GM21619 (cell line): ENCODE data around the gene IFITM1.
"Not testable (repeated sequence)": the region's sequence is repeated elsewhere in the genome, so short reads cannot be mapped to it uniquely, and the experiment has no call there.

ENCODE experiments used
- ATAC-seq: cut with Tn5 transposase; IDR thresholded peaks from one replicate; pipeline ENCODE4 v1.9.1; 2021; ENCODE audit not compliant: unreplicated experiment

IFITM1 gene

DNA sequence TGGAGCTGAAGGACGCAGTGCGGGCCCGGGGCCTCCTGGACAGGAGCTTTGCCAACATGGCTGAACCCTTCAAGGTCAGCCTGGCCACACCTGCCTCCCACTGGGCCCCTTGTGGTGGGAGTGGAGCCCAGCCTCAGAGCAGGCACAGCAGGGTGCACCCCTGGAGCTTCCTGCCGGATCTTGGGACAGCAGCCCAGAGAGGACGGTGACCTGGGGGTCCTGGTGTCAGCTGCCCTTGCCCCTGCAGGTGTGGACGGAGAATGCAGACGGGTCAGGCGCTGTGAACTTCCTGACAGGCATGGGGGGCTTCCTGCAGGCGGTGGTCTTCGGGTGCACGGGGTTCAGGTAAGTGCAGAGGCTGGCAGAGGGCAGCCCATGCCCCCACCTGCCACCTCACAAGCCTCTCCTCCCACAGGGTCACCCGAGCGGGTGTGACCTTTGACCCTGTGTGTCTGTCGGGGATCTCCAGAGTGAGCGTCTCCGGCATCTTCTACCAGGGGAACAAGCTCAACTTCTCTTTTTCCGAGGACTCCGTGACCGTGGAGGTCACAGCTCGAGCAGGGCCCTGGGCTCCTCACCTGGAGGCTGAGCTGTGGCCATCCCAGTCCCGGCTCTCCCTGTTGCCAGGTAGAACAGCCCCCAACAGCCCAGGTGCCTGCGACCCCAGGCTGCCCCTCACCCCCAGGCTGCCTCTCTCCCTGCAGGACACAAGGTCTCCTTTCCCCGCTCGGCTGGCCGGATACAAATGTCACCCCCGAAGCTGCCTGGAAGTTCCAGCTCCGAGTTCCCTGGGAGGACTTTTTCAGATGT is 19.8 kb upstream of the IFITM1 start:
- ATAC-seq: no peak

GRCh38 chr11:294780-295179 is 19.1 kb upstream of the IFITM1 start:
- ATAC-seq: no peak

DNA sequence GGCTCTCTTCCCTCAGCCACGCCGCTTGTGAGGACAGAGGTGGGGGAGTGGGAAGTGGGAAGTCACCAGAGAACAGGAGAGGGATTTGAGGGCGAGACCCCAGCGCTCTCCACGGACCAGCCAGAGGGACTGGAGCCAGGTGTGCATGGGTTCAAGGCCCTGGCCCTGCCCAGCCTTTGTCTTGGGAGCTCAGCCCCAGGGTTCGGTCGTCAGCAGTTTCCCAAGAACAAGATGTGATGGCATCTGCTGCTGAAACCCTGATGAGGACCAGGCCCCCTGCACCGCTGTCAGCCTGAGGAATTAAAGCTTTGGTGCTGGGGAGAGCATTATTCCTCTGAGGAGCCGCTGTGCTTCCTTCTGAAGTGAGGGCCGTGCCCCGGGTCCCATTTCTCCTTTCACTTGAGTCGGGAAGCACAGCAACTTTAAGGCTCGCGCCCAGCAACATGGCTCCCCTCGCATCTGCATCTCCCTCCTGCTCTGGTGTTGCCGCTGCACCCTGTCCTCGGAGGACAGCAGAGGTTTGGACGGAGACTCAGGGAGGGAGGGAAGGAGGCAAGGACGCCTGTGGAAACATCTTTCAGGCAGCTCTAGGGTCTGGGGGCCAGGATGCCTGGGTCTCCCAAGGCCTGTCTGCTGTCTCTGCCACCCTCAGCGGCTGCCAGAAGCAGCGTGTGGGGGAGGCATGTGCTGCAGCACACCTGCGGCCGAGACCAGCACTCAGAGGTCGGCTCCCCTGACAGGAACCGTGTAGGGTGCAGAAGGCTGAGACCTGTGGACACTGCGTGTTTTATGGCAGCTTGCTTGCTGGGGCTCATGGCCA is 18.3 kb upstream of the IFITM1 start:
- no peak for ATAC-seq

DNA sequence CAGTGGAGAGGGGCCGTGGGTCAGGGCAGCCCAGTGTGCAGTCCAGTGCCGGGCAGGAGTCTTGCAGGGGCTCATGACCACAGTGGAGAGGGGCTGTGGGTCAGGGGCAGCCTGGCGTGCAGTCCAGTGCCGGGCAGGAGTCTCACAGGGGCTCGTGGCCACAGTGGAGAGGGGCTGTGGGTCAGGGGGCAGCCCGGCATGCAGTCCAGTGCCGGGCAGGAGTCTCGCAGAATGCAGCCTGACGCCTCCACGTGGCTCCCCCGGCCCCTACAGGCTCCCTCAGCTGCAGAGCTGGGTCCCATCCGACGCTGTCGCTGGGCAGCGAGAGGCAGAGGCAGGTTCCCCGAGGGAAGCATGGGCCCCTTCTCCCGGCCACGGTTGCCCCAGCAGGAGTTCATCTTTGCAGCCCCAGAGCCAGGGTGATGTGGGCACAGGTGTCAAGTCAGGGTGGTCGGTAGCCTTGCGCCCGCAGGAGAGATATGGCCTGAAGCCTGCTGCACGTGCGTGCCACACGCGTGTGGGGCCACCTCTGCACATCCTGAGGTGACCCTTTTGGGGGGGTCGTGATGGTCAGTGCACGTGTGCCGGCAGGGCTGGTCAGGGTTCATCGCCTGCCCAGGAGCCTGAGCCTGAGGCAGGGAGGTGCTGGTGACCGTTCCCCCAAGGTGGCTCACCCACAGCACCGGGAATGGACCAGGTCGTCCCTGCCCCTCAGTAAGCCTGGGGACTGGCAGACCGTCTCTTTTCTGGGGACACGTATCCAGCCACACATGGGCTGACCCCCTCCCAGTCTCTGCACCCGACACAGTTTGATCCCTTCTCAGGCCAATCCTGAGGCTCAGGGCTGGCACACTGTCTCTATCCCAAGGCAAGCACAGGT is 17.4 kb upstream of the IFITM1 start:
- no peak for ATAC-seq

DNA sequence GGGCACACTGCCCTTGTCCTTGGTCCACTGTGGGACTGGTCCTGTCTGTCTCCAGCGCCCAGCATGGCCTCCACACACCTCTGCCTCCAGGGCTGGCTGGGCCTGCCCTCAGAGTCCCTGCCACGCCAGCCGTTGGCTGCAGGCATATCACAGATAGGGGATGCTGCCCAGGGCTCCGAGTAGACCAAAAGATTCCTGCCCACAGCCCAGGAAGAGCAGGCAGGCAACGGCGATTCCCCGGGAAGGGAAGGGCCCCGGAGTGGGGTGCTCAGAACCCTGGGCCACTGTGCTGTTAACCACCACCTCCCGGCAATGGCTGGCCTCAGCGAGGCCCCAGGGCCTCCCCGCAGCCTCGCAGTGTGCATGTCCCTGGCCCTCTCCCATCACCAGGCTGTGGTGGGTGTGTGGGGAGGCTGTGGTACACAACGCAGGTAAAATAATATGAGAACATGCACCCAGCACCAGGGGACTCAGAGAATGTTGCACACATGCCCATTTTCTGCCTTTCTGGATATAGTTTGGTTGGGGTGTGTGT is 16.7 kb upstream of the IFITM1 start:
- ATAC-seq: no peak

GRCh38 chr11:297586-298405 is 16.0 kb upstream of the IFITM1 start:
- no peak for ATAC-seq

- no peak for ATAC-seq
Observed at GRCh38 chr11:298406-299065, 15.3 kb upstream of the IFITM1 start.

- no peak for ATAC-seq
Observed at GRCh38 chr11:299081-299891, 14.6 kb upstream of the IFITM1 start, which contains the start of gene IFITM5. Gene IFITM5 (minus strand): TSS chr11:299526. CDS start chr11:299490, 36 bp downstream.

DNA sequence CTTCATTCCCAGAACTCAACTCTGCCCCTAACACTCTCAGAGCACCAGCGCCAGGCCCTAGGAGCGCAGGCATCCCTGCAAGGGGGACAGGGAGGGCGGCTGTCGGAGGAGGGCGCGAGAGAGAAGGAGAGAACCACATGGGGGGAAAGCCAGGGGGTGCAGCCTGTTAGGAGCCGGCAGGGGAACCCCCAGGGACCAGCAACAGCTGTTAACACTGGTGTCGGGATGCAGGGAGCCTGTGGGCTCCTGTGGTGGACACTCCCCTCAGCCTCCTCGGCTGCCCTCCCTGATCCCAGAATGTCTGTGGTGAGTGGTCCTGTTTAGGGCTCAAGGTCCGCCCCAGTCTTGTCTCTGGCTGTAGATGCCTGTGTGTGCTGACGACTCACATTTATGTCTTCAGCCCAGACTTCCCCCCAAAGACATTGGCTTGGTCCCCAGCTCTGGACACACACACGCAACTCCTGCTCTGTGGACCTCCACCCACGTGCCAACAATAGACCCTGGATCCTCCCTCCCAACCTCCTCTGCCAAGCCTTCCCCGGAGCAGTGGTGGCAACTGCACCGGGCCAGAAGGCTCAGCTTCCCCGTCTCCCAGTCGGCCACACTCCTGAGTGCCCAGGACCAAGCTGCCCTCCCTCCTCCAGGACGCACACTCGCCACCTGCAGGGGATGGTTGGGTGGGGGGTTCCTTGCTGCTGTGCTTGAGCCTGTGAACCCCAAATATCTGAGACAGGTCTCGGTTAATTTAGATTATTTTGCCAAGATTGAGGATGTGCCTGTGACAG is 13.7 kb upstream of the IFITM1 start:
- ATAC-seq: no peak

DNA sequence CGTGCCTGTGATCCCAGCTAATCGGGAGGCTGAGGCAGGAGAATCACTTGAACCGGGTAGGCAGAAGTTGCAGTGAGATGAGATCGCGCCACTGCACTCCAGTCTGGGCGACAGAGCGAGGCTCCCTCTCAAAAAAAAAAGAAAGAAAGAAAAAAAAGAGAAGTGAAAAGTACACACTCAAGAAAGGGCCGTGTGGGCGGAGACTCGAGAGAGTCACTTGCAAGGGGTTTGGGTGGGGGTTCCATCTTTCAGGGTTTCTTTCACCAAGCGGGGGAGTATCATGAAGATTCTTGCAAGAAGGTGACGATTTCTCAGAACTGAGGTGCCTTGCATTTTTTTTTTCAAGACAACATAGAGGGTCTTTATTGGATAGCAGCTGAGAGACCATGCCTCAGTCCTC is 10.5 kb upstream of the IFITM1 start:
- no peak for ATAC-seq

DNA sequence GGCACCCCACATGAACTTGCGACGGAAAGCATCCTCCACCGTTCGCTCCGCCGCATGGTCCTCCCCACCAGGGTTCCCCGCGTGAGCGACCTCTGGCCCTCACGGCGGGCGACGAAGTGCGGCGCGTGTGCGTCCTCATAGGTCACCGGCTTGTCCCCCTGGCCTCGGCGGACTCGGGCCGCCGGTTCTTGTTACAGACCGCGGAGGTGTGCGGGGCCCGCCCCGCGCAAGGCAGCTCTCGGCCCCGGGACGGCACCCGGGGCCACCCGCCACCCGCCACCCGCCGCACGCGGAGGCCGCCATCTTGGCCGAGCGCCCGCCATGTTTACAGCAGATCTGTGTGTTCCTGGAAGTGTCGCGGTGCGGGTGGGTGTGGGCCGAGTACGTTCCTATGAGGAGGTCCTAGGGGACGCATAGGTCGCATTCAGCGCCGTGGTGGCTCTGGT is 9.8 kb upstream of the IFITM1 start:
- no peak for ATAC-seq

GRCh38 chr11:304915-305843 is 8.7 kb upstream of the IFITM1 start:
- ATAC-seq: no peak

DNA sequence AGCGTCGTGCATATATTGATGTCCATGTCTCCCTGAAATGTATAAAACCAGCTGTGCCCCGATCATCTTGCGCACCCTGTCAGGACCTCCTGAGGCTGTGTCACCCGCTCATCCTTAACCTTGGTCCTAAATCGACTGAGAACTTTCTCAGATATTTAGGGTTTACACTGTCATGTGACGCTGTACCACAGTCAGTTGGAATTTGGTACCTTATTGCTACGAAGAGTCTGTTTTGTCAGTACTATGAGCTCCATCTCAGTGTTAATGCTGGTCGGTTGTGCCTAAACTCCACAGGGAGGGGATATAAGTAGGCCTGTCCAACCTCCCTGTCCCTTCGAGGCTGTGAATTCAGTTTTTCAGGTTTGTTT is 8.0 kb upstream of the IFITM1 start:
- ATAC-seq: no peak

- no peak for ATAC-seq
Observed at GRCh38 chr11:306645-307371, 7.0 kb upstream of the IFITM1 start.

DNA sequence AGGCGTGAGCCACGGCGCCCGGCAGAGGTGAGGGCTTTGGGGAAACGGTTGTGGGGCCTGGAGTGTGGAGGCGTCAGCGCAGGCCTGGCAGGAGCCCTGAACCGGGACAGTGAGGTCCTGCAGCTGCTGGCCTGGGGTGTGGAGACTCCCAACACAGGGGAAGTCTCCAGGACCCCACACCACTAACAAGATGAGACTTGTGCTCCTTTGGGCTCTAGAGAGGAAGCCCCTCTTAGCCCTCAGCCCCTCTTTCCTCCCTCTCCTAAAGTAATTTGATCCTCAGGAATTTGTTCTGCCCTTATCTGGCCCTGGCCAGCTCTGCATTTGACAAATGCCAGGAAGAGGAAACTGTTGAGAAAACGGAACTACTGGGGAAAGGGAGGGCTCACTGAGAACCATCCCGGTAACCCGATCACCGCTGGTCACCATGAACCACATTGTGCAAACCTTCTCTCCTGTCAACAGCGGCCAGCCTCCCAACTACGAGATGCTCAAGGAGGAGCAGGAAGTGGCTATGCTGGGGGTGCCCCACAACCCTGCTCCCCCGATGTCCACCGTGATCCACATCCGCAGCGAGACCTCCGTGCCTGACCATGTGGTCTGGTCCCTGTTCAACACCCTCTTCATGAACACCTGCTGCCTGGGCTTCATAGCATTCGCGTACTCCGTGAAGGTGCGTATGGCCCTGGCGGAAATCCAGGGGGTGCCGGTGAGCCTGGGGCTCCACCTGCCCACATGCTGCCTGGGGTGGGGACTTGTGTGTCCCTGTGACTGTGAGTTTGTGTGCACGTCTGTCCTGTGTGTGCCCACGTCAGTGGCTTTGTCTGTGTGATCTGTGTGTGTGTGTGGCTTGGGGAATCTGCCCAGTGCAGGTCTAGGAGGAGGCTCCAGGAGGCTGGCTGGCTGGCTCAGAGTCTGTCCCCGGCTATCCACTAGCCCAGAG is 5.8 kb upstream of the IFITM1 start, which contains the start of gene IFITM2:
Gene IFITM2 (plus strand): TSS at position 51 of the 943 bp plus-strand sequence. CDS start 377 bp downstream, at position 428.
- not testable (repeated sequence) for ATAC-seq
